CD4-positive, alpha-beta T cell (primary cell): Measurements from ENCODE around the gene PADI3. TPM values are rescaled to one million over a fixed set of nuclear protein-coding genes. Genes with fewer than 3 reads are reported as not detected.

Experiments
- ATAC-seq: fragments of 200-7000 bp; cut with Tn5 transposase; one replicate; pipeline ENCODE4 v1.10.0; 2022; ENCODE audit warnings: mild to moderate bottlenecking; ENCODE audit not compliant: poor library complexity
- CTCF ChIA-PET: fragments of 350-600 bp; sonication (Branson Sonifier 250); formaldehyde crosslinking; loops from one replicate; lab custom pipeline; 2021; ENCODE audit warnings: antibody characterized with exemption, inconsistent platforms; lab: Charles Lee
- POLR2A ChIA-PET: fragments of 350-600 bp; sonication (Branson Sonifier 250); formaldehyde crosslinking; loops from one replicate; lab custom pipeline; 2021; ENCODE audit warnings: antibody characterized with exemption, inconsistent platforms; lab: Charles Lee
- DNase-seq, 14 experiments: peaks; one replicate each; pipeline ENCODE4 v3.0.0-alpha.2; 2013 to 2020; ENCODE audit warnings: mixed read lengths in 2 of 14
- H3K27ac ChIP-seq, 2 donors: one replicate each; pipeline versions ENCODE4 v1.5.1 to v1.7.0; 2013; ENCODE audit warnings: low read length in 2 of 2, low read depth in 1 of 2, mild to moderate bottlenecking in 1 of 2
- H3K27me3 ChIP-seq, 2 experiments: 1 replicate in 1 of 2; 2 replicates in 1 of 2; pipeline versions ENCODE4 v1.6.1 to v1.7.0; 2013; ENCODE audit warnings: low read length in 2 of 2, control low read depth in 1 of 2, mild to moderate bottlenecking in 1 of 2, moderate library complexity in 1 of 2; ENCODE audit not compliant: insufficient read depth in 2 of 2, control insufficient read depth in 1 of 2
- H3K36me3 ChIP-seq: one replicate; pipeline ENCODE4 v1.6.1; 2013; ENCODE audit warnings: low read length, control low read depth; ENCODE audit not compliant: insufficient read depth
- H3K4me1 ChIP-seq: one replicate; pipeline ENCODE4 v1.6.1; 2013; ENCODE audit warnings: low read length, control low read depth; ENCODE audit not compliant: insufficient read depth
- H3K4me3 ChIP-seq: one replicate; pipeline ENCODE4 v1.5.1; 2013; ENCODE audit warnings: mild to moderate bottlenecking, low read length, moderate library complexity
- H3K9me3 ChIP-seq, 2 experiments: 1 replicate in 1 of 2; 2 replicates in 1 of 2; pipeline versions ENCODE4 v1.6.1 to v1.7.0; 2013; ENCODE audit warnings: low read length in 2 of 2, mild to moderate bottlenecking in 2 of 2, control low read depth in 1 of 2, moderate library complexity in 1 of 2; ENCODE audit not compliant: control insufficient read depth in 1 of 2, insufficient read depth in 1 of 2
- H3K27ac Mint-ChIP-seq: one replicate; pipeline ENCODE4 v1.8.0; 2020; ENCODE audit warnings: mixed read lengths
- H3K27me3 Mint-ChIP-seq: one replicate; pipeline ENCODE4 v1.8.0; 2021; ENCODE audit warnings: mixed read lengths
- H3K36me3 Mint-ChIP-seq: one replicate; pipeline ENCODE4 v1.8.0; 2021; ENCODE audit warnings: low read depth, mixed read lengths
- H3K4me1 Mint-ChIP-seq: one replicate; pipeline ENCODE4 v1.8.0; 2021; ENCODE audit warnings: low read depth, mixed read lengths
- H3K4me3 Mint-ChIP-seq: one replicate; pipeline ENCODE4 v1.8.0; 2020; ENCODE audit warnings: mild to moderate bottlenecking, mixed read lengths
- H3K9me3 Mint-ChIP-seq: one replicate; pipeline ENCODE4 v1.8.0; 2020; ENCODE audit warnings: mixed read lengths
- intact Hi-C, 2 experiments: fragments of 100-400 bp; cut with DNase I in 1 of 2; cut with micrococcal nuclease in 1 of 2; formaldehyde crosslinking; loops; one replicate each; pipeline versions ENCODE4 v1.15.1 to v1.9.0; 2023 to 2025; cut with DNase I, micrococcal nuclease
- total RNA-seq, 174 experiments: library from RNA in 2 of 174; stranded (reverse) in 2 of 174; gene quantifications; one replicate each; pipeline ENCODE4 v1.2.3 and lab custom pipeline; 2021 to 2026
- TF ChIP-seq, protein P1 (sequence below): fragments of 200-600 bp; IDR thresholded peaks from one replicate; pipeline ENCODE4 v1.8.0; 2022; ENCODE audit warnings: antibody characterized with exemption, mild to moderate bottlenecking

PADI3 gene
- total RNA-seq, 2 experiments from 2014 or later = not detected

DNA sequence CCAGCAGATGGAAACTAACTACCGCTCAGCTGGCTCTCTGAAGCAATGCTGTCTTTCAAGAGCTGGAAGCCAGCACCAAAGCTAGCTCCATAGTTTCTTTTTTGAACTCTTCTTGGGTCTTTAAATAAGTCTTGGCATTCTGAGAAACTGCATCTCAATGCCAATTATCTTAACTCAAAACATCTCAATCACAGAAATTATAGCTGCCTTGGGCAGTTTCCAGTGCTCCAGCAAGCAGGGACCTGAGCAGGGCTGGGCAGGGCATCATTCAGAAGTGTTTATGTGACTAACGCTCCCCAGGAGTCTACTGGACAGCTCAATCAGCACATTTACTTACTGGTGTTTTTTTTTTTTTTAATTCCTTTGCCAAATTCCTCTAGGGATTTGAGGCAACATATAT lies 40.8 kb downstream of the PADI3 start:
- no peaks in the 10 kb centered on the region for H3K4me1 Mint-ChIP-seq
- H3K4me3 ChIP-seq = no peak overlapping the region
- H3K36me3 Mint-ChIP-seq = no peaks in the 10 kb centered on the region
- no peak overlapping the region for H3K4me3 Mint-ChIP-seq
- H3K27ac ChIP-seq = no peak overlapping the region
- ChIA-PET POLR2A (no interaction called here), CTCF (no interaction called here)
- H3K9me3 ChIP-seq = no peaks in the 10 kb centered on the region
- TF ChIP-seq, protein P1, sequence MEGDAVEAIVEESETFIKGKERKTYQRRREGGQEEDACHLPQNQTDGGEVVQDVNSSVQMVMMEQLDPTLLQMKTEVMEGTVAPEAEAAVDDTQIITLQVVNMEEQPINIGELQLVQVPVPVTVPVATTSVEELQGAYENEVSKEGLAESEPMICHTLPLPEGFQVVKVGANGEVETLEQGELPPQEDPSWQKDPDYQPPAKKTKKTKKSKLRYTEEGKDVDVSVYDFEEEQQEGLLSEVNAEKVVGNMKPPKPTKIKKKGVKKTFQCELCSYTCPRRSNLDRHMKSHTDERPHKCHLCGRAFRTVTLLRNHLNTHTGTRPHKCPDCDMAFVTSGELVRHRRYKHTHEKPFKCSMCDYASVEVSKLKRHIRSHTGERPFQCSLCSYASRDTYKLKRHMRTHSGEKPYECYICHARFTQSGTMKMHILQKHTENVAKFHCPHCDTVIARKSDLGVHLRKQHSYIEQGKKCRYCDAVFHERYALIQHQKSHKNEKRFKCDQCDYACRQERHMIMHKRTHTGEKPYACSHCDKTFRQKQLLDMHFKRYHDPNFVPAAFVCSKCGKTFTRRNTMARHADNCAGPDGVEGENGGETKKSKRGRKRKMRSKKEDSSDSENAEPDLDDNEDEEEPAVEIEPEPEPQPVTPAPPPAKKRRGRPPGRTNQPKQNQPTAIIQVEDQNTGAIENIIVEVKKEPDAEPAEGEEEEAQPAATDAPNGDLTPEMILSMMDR = no peak
- peaks cover 32% of the 10 kb centered on the region for H3K27me3 Mint-ChIP-seq
- DNase-seq (no peak), ATAC-seq (no peak)
- no peaks in the 10 kb centered on the region for H3K36me3 ChIP-seq
- H3K27me3 ChIP-seq = peaks cover 6 to 9% of the 10 kb centered on the region in 2 experiments
- H3K9me3 Mint-ChIP-seq = no peaks in the 10 kb centered on the region
- no peaks in the 10 kb centered on the region for H3K4me1 ChIP-seq
- intact Hi-C loops = no loop called here
- no peak overlapping the region for H3K27ac Mint-ChIP-seq

DNA sequence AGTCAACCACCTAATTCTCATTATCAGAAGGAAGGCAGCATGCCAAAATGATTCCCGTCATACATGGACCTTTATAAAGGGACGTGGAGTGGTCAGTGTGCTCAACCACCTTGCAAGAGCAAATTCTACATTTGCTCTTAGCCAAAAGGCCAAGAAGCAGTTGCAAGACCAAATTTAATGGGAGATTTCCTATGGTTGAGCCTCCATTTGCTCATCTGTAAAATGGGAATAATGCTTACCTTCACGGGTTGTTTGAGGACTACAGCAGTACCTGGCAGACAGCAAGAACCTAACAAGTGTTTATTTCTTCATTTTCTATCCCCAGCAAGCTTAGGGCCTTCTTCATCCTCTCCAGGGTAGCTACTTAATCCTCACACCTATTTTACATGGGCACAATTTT lies 41.7 kb downstream of the PADI3 start:
- CTCF ChIA-PET = no interaction called here
- Mint-ChIP-seq H3K36me3 (no peaks in the 10 kb centered on the region), H3K4me1 (no peaks in the 10 kb centered on the region), H3K27me3 (peaks cover 36% of the 10 kb centered on the region), H3K9me3 (no peaks in the 10 kb centered on the region), H3K4me3 (no peak overlapping the region), H3K27ac (no peak overlapping the region)
- ATAC-seq (no peak), DNase-seq (no peak)
- H3K27me3 ChIP-seq = peaks cover 6 to 9% of the 10 kb centered on the region in 2 experiments
- intact Hi-C loops = no loop called here
- no peaks in the 10 kb centered on the region for H3K36me3 ChIP-seq
- H3K27ac ChIP-seq = no peak overlapping the region
- H3K4me1 ChIP-seq = no peaks in the 10 kb centered on the region
- TF ChIP-seq, protein P1 = no peak
- POLR2A ChIA-PET = no interaction called here
- no peaks in the 10 kb centered on the region for H3K9me3 ChIP-seq
- no peak overlapping the region for H3K4me3 ChIP-seq

DNA sequence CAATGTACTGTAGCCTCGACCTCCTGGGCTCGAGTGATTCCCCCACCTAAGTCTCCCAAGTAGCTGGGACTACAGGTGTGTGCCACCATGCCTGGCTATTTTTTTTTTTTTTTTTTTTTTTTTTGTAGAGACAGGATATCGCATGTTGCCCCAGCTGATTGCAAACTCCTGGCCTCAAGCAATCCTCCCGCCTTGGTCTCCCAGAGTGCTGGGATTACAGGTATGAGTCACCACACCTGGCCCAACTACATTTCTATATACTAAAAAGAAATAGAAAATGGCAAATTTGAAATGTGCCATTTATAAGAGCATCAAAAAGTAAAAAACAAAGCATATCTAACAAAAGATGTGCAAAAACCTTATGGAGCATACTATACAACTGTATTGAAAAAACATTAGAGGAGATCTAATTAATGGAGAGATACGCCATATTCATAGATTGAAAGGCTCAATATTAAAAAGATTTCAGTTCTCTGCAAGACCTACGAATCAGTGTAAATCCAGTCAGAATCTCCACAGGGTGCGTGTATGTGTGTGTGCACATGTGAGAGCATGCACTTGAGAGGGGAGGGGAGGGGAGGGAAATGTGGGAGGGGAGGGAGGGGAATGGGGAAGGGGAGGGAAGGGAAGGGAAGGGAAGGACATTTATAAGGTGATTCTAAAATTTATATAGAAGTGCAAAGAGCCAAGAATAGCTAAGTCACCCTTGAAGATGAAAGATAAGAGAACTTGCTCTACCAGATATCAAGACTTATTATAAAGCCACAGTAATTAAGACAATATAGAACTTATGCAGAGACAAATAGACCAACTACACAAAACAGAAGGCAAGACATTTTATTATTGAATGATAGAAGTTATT lies 43.6 kb downstream of the PADI3 start:
- no peaks in the 10 kb centered on the region for H3K4me1 Mint-ChIP-seq
- intact Hi-C loops = no loop called here
- no peak overlapping the region for H3K27ac ChIP-seq
- H3K9me3 Mint-ChIP-seq = no peaks in the 10 kb centered on the region
- ChIA-PET CTCF (no interaction called here), POLR2A (no interaction called here)
- H3K27ac Mint-ChIP-seq = no peak overlapping the region
- no peaks in the 10 kb centered on the region for H3K36me3 ChIP-seq
- H3K27me3 Mint-ChIP-seq = peaks cover 37% of the 10 kb centered on the region
- peaks cover 9 to 12% of the 10 kb centered on the region in 2 experiments for H3K27me3 ChIP-seq
- ATAC-seq (no peak), DNase-seq (no peak)
- H3K36me3 Mint-ChIP-seq = no peaks in the 10 kb centered on the region
- H3K4me1 ChIP-seq = no peaks in the 10 kb centered on the region
- TF ChIP-seq, protein P1 = no peak
- H3K9me3 ChIP-seq = no peaks in the 10 kb centered on the region
- H3K4me3 Mint-ChIP-seq = no peak overlapping the region
- H3K4me3 ChIP-seq = no peak overlapping the region
